Inflammatory macrophage treated with lipopolysaccharide for 1 hour (primary cell): ENCODE measurements around the gene LSM10.

Source experiments
- DNase-seq, 2 donors: peaks; one replicate each; pipeline ENCODE4 v3.0.0-alpha.2; 2020 to 2022

LSM10 gene

DNA sequence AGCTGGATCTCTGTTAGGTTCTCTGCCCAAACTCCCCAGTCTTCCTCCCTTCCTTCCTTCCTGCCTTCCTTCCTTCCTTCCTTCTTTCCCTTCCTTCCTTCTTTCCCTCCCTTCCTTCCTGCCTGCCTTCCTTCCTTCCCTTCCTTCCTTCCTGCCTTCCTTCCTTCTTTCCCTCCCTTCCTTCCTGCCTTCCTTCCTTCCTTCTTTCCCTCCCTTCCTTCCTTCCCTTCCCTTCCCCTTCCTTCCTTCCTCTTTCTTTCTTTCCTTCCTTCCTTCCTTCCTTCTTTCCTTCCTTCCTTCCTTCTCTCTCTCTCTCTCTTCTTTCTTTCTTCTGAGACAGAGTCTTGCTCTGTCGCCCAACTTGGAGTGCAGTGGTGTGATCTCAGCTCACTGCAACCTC is 8.7 kb upstream of the LSM10 start:
- no peak for DNase-seq

DNA sequence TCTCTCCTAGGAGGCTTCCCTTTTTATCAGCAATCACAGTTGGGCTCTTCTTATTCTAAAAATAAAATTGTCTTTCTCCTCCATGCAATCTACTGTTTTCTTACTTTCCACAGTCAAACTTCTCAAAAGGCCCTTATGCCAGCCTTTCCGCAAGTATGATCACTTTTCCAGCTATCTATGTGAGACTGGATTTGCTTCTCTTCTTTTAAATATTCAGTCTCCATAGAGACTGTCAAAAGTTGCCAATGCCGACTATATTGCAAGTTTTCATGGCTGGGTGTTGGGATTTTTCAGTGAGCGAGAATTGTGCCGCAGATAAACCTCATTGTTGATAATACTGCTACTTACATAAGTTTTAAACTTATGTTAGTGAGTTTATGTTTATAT is 4.8 kb upstream of the LSM10 start:
- no peak for DNase-seq

DNA sequence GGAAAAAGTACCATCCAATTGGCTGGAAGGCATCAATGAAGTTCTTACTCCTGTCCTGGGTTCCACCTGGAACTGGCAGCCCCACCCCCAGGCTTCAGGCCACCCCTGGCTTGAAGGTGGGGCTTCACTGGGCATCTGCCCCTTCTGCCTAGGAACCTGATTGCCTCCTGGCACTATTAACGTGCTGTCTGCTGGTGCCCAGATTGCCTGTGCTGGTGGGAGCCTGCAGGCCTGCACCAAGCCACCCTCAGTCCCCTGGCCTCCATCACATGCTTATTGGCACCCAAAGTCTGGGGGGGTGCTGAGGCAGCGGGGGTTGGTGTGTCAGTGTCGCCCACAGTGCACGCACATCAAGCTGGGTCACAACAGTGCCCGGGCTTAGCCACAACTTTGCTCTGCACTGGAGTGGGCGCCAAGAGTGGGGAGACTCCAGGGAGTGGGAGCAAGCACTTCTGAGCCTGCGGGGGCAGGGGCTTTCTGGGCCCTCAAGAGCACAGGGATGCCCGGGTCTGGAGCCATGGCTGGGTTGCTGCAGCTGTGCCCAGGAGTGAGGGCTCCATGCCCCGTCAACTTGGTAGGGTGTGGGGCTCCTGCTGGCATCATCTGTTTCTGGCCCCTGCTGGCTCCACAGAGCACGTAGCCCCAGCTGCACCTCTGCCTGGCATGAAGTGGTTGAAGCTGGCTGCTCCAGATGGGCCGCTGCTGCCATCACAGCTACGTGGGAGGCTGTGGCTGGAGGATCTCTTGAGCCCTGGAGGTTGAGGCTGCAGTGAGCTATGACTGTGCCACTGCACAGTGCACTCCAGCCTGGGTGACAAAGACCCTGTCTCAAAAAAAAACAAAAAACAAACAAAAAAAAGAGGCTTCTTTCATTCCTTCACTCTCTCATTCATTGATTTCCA is 4.1 kb upstream of the LSM10 start:
- DNase-seq = no peak

DNA sequence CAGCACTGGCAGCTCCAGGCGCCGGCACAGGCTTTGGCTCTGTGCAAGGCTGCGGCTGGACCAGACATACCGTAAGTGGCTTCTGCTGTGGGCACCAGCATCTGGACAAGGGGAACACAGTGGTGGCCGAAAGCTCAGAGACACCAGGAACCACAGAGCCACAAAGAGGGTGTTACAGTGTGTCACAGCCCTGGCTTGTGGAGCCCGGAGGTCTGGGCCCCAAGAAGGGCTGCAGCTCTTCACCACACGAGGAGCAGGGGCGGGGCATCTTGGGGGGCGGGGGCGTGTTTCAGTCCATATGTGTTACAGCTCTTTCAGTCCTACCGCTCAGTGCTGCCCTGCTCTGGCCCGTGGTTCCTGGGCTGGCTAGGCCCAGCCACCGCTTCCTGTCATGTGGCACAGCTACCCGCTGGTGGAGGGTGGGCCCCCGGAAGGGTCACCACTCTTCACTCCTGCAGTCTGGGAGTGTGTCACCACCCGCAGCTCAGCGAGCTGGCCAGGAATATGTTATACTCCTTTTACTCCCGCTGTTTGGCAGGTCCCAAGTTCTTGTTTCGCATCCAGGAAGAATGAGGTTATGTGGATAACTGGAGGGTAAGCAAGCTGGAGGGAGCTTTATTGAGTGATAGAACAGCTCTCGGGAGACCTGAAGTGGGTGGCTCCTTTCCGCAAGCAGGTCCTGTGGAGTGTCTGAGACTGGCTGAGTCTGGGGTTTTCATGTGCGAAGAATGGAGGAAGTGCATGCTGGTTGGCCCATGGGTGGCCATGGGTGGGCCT is 3.3 kb upstream of the LSM10 start:
- DNase-seq = peak; percentile 82 to 88

DNA sequence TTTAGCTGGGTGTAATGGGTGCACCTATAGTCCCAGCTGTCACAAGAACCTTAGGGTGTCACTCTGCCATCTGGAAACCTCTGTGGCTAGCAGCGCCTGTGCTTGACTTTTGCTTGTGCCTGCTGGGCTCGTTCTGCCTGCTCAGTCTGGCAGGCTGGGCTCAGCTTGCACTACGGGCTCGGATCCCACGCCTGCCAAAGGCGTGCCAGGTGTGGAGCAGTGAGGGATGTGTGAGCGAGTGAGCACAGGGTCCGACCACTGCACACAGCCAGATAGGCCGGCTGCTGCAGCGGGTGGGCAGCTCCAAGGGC is 2.8 kb upstream of the LSM10 start:
- no peak for DNase-seq

DNA sequence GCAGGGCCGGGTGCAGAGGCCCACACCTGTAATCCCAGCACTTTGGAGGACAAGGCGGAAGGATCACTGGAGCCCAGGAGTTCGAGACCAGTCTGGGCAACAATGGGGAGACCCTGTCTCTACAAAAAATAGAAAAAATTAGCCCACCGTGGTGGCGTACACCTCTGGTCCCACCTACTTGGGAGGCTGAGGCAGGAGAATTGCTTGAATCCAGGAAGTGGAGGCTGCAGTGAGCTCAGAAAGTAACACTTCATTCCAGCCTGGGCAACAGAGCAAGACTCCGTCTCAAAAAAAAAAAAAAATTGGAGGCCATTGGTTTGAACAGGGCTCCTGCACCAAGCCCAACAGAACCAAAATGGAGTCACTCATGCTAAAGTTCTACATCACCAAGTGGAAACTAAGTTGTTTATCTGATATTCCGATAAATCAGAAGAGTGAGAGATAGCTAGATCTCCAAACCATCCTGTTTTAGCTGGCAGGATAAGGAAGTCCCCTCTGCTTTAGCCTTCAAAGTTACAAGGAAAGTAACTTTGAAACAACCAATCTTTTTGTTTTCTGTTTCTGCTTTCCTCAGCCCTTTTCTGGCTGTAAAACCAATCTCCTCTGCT is 766 bp upstream of the LSM10 start:
- DNase-seq = no peak

DNA sequence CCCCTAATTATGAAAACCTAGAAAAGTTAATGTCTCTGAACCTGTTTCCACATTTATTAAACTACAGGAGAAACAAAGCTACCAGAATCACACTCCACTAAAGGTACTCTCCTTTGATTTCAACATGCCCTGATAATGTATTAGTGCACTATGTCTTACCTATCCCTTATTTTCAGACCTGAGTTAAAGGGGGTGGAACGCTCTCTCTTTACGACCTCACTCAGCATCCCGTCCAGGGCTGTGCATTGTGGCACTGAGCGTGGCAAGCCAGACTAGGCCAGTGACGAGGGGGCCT is 678 bp downstream of the LSM10 start:
- no peak for DNase-seq

DNA sequence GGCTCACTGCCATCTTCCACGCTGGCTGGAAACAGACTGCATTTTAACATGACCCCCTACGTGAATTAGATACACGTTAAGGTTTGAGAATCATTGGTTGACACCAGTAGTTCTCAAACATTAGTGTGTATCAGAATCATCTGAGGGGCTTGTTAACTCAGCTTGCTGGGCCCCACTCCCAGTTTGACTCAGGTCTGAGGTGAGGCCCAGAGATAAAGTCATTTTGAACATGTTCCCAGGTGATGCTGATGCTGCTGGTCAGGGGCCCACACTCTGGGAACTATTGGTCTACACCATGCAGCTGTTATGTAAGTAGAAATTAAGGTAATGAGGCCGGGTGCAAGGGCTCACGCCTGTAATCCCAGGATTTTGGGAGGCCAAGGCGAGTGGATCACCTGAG is 1.3 kb downstream of the LSM10 start:
- DNase-seq = no peak

DNA sequence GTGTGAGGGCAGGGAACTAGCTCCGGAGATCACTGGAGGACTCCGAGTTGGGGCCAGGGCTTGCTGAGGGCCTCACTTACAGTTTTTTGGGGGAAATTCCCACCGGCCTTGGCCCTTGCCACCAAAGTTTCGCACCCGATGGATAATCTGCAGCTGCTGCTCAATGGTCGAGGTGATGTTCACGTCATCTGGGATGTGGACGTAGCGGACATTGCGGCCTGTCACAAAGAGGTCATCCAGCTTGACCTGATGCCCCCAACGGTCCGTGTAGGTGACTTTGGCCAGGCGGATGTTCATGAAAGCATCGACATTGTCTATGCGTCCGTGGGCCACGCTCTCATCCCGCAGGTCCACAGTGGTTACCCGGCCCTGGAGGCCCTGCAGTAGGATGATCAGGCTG is 4.0 kb downstream of the LSM10 start:
- no peak for DNase-seq

DNA sequence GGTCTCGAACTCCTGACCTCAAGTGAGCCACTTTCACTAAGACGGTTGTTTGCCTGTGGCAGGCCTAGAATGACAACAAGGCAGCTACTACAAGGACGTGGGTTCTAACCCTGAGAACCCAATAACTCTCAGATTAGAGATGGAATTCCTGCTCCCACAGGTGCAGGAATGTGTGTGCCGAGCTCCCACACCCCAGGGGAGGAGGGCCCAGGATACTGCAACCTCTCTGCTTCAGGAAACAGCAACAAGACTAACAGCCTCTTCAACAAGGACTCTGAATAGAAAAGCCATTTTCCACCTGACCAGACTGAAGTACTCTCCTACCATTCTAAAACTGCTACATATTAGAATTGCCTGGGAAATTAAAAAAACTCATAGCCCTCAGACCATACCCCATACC is 4.9 kb downstream of the LSM10 start:
- no peak for DNase-seq

DNA sequence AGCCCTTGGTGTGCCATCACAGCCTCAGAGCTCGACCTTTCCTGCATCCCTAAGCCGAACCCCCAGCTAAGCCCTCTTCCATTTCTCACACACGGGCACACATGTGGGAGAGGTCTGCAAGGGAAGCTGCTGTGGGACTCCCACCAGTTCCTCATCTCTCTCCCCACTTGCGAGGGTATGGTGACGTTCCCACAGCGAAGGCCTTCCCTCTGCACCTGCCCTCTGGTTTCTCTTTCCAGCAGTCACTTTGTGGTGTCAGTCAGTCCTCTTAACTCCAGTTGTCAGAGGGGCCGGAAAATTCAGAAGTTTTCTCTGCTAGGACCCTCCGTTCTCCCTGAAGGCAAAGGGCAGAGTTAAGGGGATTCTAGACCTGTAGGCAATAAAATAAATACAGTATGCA is 6.4 kb downstream of the LSM10 start:
- DNase-seq = no peak

DNA sequence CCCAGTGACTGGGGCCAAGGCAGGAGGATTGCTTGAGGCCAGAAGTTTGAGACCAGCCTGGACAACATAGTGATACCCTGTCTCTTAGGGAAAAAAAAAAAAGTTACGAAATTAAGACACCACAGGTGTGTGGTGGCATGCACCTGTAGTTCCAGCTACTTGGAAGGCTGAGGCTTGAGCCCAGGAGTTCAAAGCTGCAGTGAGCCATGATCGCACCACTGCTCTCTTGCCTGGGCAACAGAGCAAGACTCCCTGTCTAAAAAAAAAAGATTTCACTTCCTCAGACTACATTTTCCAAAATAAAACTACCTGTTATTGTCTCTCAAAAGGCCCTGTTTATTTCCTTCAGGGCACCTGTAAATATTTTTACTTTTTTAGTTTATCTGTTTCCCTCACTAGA is 7.3 kb downstream of the LSM10 start:
- no peak for DNase-seq

DNA sequence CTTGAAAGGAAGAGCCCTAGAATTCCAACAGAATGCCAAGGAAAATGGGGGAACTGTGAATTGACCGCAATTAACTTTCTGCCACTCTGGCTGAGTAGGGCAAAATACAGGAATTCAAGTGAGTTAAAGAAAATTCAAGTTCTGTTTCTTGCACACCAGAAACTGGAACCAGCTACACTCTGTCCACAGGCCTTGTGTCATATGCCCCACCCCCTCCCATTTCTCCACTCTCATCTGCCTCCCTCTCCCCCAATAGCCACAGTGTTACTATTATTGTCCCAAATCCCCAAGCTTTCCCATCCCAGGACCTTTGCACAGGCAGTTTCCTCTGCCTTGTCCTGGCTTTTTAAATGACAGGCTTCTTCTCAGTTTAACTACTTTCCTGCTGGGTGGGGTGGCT is 7.7 kb downstream of the LSM10 start:
- DNase-seq = peak; percentile 55 to 63

DNA sequence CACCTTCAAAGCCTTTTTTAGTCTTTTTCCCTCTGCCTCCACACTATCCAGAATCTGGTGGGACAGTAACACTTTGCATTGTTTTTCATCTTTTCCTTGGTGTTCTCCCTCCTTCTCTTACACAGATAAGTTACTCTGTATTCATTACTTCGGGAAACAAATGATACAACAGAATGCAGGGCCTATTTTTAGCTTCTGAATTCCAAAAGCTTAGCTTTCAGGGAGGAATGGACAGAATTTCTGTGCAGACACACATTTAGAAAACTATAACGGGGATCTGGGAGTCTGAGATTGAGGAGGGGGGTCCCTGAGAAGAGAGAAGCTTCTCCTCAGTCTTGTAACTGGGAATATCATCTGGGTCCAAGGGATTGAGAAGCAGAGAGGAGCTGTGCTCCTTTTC is 8.4 kb downstream of the LSM10 start:
- no peak for DNase-seq

DNA sequence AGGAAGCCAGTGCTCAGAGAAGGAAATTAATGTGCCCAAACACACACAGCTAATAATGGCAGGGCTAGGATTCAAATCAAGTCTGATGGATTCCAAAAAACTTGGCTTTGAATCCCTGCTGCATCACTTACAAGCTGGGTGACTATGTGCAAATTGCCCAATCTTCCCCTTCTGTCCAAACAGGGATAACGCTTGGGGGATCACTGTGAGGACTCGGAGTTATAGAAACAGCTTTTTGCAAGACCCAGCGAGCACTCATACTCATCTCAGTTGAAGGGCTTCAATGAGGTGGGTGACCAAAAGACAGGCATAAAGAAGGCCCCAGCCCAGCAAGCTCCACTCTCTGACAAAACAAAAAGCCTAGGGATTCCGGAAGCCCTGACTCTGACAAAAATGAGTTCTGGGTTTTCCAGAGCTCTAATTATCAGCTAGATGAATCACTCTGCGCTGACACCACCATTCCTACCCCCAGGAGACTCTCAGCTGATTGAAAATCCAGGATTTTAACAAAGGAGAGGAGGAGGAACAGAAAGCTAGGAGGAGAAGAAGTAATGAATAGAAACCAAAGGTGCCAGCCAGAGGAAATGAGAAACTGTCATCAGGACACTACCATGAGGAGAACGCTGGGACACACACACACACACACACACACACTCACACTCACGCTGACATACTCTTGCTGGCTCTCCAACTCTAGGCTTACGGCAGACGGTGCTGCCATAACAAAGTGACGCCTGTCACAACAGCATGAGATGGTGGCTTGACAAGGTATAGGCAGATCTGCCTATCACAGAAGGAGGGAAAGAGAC is 10.4 kb downstream of the LSM10 start:
- peak; percentile 85 to 94 for DNase-seq

DNA sequence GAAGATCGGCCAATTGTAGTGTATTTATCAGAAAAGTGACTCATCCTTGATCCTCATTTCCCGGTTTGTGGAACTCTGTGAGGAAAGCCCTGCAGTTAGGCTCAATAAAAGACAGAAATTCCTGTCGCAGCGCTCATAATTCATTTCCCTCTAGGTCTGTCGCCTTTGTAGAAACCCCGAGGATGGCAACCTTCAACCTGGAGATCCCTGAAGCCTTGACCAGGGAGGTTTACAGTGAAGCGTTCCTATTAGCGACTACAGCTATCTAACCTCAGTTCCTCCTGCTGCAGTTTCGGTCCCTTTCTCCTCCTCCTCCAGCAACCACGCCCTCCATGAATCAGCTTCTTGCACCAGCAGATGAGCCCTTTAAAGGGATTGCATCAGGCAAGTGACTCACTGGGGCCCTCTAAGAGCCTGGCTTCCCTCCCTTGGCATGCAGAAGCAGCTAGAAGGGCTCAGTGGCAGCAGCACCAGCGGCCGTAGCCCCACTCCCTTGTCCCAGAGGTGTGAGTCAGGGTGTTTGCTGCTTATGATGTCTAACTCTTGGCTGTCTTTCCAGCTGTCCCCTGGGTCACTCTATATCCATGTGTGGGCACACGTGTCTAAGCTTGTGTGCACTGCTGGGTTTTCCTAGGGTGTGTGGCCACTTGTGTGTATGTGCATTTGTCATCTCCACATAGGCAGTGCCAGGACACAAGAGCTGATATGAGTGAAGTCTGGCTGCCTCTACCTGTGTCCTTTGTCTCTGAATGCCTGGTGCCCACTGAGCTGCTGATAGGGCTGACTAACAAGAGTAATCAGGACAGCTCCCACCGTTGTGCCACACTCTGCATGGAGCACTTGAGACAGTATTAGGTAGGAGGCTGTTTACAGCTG is 11.2 kb downstream of the LSM10 start:
- peak; percentile 99 to 100 for DNase-seq

DNA sequence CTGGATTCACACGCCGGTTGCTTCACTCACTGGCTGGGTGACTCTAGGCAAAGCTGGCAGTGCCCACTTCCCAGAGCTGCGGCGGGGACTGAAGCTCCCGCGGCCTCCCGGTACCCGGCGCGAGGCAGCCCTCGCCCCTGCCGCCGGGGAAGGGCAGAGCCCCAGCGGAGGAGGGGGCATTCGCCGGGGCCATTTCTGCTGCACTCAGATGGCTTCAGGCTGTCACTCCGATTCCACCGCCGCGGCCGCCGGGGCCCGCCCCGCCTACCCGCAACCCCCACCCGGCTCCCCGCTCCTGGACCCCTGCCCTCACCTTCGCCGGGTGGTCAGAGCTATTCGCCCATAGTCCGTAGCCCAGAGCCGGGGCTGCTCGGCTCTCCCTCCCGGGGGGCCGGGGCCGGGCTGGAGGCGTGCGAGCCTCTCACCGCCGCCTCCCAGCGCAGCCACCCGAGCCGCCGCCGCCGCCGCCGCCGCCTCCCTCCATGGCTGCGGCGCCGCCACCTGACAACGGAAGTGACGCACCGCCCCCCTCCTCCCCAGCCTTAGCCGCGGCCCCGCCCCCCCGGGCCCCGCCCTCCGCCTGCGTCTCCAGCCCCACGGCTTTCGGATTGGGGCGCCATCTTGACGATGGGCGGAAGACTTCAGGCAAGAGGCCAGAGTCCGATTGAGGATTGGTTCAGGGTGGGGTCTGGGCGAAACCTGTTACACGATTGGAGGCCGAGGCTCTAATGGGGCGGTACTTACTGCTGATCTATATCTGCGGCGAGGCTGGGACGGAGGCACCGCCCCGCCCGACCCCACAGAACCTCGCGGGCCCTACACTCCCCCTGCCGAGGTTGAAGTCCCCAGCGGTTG is 12.1 kb downstream of the LSM10 start, which contains the start of gene STK40:
Gene STK40 (minus strand): TSS at position 515 of the 855 bp plus-strand sequence. CDS start 24,592 bp downstream, outside the sequence.
- peak; percentile 98 to 99 for DNase-seq

DNA sequence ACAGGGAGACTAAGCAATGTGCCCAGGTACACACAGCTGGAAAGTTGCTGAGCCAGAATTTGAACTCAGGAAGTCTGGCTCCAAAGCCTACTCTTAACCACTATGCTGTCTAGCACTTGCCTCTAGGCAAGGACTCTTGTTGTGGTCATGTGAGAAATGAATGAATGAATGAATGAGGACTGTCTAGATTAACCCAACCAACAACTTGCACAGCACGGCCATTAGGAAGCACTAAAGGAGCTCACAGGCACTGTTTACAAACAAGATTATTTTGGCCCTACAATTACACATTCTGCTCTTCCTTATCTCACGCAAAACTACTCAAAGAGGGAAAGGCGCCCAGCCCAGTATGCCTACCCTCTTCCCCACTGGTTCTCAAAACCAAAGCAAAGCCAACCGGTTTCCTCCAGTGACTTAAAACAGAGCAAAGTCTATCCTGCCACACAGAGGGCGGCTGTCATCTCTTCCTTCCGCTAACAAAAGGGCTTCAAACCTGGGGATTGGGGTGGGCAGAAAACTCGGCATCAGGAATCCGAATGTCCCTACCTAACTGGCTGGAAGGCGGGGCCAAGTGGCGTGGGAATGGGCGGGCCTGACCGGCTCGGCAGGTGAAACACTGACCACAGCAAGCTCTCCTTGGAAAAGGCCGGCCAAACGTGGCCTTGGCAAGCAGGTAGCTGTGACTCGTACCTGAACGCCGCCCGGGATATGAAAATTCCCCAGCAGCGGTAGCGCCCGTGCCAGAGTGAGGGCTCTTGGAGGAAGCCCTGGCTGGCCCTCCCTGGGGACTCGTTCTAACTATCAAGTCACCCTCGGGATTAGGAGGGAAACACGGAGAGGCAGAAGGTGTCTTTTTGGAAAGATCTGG is 12.9 kb downstream of the LSM10 start:
- no peak for DNase-seq

DNA sequence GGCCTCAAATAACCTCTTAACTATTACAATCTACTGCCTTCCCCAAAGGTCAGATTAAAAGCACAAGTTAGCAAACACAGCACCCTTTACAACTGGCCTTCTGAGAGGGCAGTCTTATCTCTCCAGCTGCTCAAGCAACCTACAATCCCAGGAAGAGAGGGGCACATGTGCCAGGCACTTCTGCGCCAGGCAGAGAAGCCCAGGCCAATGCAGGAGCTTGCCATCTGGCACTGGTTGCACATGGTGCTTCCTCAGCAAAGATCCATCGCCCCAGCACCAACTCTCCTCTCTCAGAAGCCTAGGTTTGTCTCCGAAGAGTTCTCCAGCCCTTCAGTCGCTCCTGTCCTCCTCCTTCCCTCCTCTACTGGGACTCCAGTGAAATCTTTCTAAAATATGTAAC is 14.5 kb downstream of the LSM10 start:
- DNase-seq = no peak

DNA sequence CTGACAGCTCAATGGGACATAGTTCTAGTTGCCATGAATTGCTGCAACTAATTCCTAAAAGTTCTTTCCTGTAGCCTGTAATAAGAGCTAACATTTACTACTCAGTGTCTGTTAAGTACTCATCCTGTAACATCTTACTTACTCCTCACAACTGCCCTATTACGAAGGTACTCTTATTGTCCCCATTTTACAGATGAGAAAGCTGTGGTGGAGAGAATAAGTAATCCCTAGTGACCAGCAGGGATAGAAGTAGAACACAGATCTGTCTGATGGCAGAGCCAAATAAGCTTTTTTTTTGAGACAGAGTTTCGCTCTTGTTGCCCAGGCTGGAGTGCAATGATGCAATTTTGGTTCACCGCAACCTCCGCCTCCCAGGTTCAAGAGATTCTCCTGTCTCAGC is 15.0 kb downstream of the LSM10 start:
- no peak for DNase-seq
